ENCODE results near the gene NEURL1. TPM values are rescaled to one million over a fixed set of nuclear protein-coding genes. Genes with fewer than 3 reads are reported as not detected.

Gene NEURL1
- total RNA-seq, 2 donors from 2014 or later = 0.37 to 0.38 TPM

DNA sequence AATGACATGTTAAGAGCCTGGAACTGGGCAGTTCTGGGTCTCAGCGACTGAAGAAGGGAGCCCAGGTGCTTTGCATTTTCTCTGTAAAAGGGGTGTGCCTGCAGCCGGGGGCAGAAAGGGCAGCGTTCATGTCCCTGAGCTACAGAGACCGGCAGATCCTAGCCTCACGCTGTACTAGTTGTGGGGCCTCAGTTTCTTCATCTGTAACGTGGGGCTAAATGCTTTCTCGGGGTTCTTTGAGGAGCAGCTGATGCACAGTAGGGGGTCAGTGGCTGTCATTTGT lies 79.6 kb downstream of the NEURL1 start:
- no peak for DNase-seq
- Histone ChIP-seq H3K27ac (ENCODE audit: low read depth, low read length) (no peak overlapping the region), H3K9ac (ENCODE audit: extremely low read depth, low read length, poor library complexity, severe bottlenecking) (no peak overlapping the region), H3K9me3 (ENCODE audit: control insufficient read depth, low read length) (no peaks in the 10 kb centered on the region), H3K36me3 (ENCODE audit: control insufficient read depth, insufficient read depth, low read length) (no peaks in the 10 kb centered on the region), H3K4me1 (ENCODE audit: control insufficient read depth, insufficient read depth, low read length) (no peaks in the 10 kb centered on the region), H3K27me3 (ENCODE audit: control insufficient read depth, insufficient read depth, low read length, poor library complexity, severe bottlenecking) (no peaks in the 10 kb centered on the region), H3K4me3 (ENCODE audit: low read length) (no peak overlapping the region)
- TF ChIP-seq, protein P1, sequence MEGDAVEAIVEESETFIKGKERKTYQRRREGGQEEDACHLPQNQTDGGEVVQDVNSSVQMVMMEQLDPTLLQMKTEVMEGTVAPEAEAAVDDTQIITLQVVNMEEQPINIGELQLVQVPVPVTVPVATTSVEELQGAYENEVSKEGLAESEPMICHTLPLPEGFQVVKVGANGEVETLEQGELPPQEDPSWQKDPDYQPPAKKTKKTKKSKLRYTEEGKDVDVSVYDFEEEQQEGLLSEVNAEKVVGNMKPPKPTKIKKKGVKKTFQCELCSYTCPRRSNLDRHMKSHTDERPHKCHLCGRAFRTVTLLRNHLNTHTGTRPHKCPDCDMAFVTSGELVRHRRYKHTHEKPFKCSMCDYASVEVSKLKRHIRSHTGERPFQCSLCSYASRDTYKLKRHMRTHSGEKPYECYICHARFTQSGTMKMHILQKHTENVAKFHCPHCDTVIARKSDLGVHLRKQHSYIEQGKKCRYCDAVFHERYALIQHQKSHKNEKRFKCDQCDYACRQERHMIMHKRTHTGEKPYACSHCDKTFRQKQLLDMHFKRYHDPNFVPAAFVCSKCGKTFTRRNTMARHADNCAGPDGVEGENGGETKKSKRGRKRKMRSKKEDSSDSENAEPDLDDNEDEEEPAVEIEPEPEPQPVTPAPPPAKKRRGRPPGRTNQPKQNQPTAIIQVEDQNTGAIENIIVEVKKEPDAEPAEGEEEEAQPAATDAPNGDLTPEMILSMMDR (conservative IDR thresholded peaks at IDR 0.05) = no peak
- Mint-ChIP-seq H3K27me3 (ENCODE audit: insufficient read depth) (peaks cover 6% of the 10 kb centered on the region), H3K27ac (no peak overlapping the region), H3K9me3 (no peaks in the 10 kb centered on the region), H3K36me3 (ENCODE audit: low read depth) (no peaks in the 10 kb centered on the region), H3K4me3 (no peak overlapping the region), H3K4me1 (peaks cover 11% of the 10 kb centered on the region)
- 75 to 85% methylated on average over 7 of the region's 7 CpGs for WGBS, 2 experiments (ENCODE audit: insufficient coverage in 1 of 2, insufficient read length in 1 of 2)

DNA sequence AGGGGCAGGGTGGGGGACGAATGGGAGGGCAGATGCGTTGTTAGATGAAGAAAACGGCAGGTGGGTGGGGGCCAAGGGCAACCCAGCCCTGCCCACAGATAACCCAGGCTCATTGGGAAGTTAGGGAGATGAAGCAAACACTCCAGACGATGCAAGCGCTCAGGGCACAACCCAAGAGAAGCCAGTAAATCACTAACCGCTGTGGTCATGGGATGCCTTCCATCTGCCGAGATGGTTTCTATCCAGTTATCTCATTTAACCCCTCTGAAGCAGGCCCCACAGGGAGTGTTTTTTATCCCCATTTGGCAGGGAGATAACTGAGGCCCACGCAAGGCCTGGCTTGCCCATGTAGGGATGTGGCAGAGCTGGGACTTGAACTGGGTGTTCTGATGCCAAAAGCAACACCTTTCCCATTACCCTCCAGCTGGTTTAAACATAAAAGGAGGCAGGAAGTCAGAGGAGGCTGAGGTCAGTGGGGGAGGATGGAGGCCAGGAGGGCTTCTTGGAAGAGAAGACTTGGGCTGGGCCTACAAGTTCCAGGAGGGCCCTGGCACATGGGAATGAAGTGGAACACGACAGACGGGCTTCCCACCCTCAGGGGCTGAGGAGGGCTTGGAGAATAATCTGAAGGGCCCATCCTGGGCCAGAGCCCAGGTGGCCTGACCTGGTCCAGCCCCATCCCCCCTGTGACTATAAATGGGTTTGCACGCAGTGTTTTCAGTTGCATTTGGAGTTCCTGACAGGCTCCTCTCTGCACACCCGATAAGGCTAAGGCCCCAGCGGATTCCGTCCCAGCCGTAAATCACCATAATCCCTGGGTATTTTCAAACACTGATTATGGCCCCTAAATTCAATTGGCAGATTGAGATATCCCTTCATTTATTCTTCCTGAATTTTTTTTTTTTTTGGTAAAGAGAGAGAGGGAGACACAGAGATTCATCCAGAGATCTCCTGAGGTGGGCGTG lies 80.9 kb downstream of the NEURL1 start:
- TF ChIP-seq, protein P1 (conservative IDR thresholded peaks at IDR 0.05) = no peak
- H3K27ac ChIP-seq (ENCODE audit: low read depth, low read length) = no peak overlapping the region
- H3K4me1 Mint-ChIP-seq = peaks cover 20% of the 10 kb centered on the region
- no peak overlapping the region for H3K27ac Mint-ChIP-seq
- H3K9me3 Mint-ChIP-seq = no peaks in the 10 kb centered on the region
- no peak overlapping the region for H3K9ac ChIP-seq (ENCODE audit: extremely low read depth, low read length, poor library complexity, severe bottlenecking)
- no peaks in the 10 kb centered on the region for H3K36me3 Mint-ChIP-seq (ENCODE audit: low read depth)
- H3K4me3 ChIP-seq (ENCODE audit: low read length) = no peak overlapping the region
- H3K9me3 ChIP-seq (ENCODE audit: control insufficient read depth, low read length) = no peaks in the 10 kb centered on the region
- peaks cover 4% of the 10 kb centered on the region for H3K4me1 ChIP-seq (ENCODE audit: control insufficient read depth, insufficient read depth, low read length)
- H3K4me3 Mint-ChIP-seq = no peak overlapping the region
- no peak for DNase-seq
- 89 to 96% methylated on average over 14 to 16 of the region's 16 CpGs for WGBS, 2 experiments (ENCODE audit: insufficient coverage in 1 of 2, insufficient read length in 1 of 2)
- H3K36me3 ChIP-seq (ENCODE audit: control insufficient read depth, insufficient read depth, low read length) = no peaks in the 10 kb centered on the region
- no peaks in the 10 kb centered on the region for H3K27me3 ChIP-seq (ENCODE audit: control insufficient read depth, insufficient read depth, low read length, poor library complexity, severe bottlenecking)
- H3K27me3 Mint-ChIP-seq (ENCODE audit: insufficient read depth) = peaks cover 4% of the 10 kb centered on the region

DNA sequence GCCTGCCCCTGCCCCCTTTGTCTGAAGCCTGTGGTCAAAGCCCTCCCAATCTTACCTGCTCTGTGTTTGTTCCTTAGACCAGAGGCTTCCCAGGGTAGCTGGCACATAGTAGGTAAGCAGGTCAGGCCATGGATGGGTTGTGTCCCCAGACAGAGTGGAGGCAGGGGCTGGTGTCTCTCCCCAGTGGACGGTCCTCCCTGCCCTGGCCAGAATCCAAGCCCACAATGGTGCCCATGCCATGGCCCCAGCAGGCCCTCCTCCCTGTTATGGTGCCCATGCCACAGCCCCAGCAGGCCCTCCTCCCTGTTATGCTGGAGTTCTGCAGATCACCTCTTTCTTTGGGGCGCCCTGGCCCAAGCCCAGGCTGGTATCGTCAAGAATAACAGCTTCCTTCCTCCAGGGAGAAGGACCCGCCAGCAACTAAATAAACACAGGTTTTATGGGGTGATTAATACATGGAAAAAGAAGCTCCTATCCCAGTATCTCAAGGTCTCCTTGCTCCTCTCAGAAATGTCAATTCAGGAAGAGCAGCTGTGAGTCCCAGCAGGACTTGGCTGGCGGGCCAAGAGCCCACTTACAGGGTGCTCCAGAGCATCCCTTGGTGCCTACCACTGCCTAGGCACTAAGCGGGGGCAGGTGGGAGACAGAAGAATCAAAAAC lies 82.0 kb downstream of the NEURL1 start:
- Mint-ChIP-seq H3K36me3 (ENCODE audit: low read depth) (no peaks in the 10 kb centered on the region), H3K27ac (no peak overlapping the region), H3K27me3 (ENCODE audit: insufficient read depth) (peaks cover 4% of the 10 kb centered on the region), H3K4me3 (no peak overlapping the region), H3K4me1 (peaks cover 20% of the 10 kb centered on the region), H3K9me3 (no peaks in the 10 kb centered on the region)
- no peaks in the 10 kb centered on the region for H3K9me3 ChIP-seq (ENCODE audit: control insufficient read depth, low read length)
- H3K27me3 ChIP-seq (ENCODE audit: control insufficient read depth, insufficient read depth, low read length, poor library complexity, severe bottlenecking) = no peaks in the 10 kb centered on the region
- no peak overlapping the region for H3K4me3 ChIP-seq (ENCODE audit: low read length)
- no peak overlapping the region for H3K27ac ChIP-seq (ENCODE audit: low read depth, low read length)
- 88 to 90% methylated on average over 1 to 6 of the region's 6 CpGs for WGBS, 2 experiments (ENCODE audit: insufficient coverage in 1 of 2, insufficient read length in 1 of 2)
- no peak overlapping the region for H3K9ac ChIP-seq (ENCODE audit: extremely low read depth, low read length, poor library complexity, severe bottlenecking)
- no peak for DNase-seq
- H3K4me1 ChIP-seq (ENCODE audit: control insufficient read depth, insufficient read depth, low read length) = peaks cover 4% of the 10 kb centered on the region
- no peaks in the 10 kb centered on the region for H3K36me3 ChIP-seq (ENCODE audit: control insufficient read depth, insufficient read depth, low read length)
- TF ChIP-seq, protein P1 (conservative IDR thresholded peaks at IDR 0.05) = no peak

All from endodermal cell (in vitro differentiated cells).